NCI-H2196 treated with DMSO at 0.1 percent for 48 hours (cell line): ENCODE results near the gene SPTAN1.
A peak's percentile ranks its signal among the peaks of the same experiment; 100 is the strongest.
"Not testable (repeated sequence)": the region's sequence is repeated elsewhere in the genome, so short reads cannot be mapped to it uniquely, and the experiment has no call there.

Experiments used
- DNase-seq: peaks from one replicate; lab custom pipeline; 2025; ENCODE audit not compliant: unreplicated experiment; lab: John Stamatoyannopoulos, UW

SPTAN1 gene

DNA sequence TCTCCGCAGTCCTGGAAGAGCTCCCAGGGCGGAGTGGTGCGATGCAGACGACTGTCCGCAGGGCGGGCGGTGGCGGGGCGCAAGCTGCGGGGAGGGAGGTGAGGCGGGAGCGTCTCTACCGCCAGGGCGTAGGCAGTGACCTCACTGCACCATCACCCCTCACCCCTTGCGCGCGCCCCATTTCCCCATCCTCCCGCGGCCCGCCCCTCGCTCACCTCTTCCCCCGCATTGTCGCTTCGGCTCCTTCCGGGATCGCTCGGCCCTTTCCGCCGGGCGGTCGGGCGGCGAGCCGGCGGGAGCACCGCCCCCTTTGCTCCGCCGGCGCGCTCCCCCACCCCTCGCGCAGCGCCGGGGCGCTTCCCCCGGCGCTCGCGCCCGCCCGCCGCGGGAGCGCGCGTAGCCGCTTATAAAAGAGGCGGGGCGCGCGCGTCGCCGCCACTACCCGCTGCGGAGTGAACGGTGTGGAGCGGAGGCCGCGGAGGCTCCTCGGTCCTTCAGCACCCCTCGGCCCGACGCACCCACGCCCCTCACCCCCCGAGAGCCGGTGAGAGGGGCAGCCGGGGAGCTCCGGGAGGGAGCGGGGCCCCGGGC is at the start of gene SPTAN1:
SPTAN1 (plus strand) TSS at position 435 of the 591 bp plus-strand sequence. CDS start 14,154 bp downstream, outside the sequence.
- peak; percentile 79 for DNase-seq

DNA sequence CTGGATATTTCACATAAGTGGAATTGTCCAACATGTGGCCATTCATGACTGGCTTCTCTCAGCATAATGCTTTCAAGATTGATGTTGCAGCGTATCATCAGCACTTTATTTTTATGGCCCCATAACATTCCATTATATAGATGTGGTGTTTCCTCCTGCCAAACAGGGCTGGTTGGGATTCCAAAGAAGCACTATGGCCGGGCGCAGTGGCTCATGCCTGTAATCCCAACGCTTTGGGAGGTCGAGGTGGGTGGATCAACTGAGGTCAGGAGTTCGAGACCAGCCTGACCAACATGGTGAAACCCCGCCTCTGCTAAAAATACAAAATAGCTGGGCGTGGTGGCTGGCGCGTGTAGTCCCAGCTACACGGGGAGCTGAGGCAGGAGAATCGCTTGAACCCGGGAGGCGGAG is 49.0 kb upstream of the SPTAN1 start:
- not testable (repeated sequence) for DNase-seq

DNA sequence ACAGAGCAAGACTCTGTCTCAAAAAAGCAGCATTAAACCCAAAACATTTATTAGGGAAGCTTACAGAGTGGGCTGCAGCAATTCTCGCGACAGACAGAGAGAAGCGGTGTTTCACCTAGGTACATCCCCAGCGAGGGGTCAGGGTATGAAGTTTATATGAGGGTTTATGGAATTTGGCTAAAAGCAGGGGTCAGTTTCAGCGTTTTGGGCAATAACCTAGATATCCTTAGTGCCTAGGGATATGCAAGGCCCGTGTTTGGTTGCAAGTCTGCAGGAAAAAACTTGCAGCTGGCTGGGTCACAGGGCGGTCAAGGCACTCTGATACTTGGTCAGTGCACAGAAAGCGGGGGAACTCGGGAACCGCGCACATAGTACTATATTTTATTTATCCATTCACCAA is 48.5 kb upstream of the SPTAN1 start:
- DNase-seq = no peak

DNA sequence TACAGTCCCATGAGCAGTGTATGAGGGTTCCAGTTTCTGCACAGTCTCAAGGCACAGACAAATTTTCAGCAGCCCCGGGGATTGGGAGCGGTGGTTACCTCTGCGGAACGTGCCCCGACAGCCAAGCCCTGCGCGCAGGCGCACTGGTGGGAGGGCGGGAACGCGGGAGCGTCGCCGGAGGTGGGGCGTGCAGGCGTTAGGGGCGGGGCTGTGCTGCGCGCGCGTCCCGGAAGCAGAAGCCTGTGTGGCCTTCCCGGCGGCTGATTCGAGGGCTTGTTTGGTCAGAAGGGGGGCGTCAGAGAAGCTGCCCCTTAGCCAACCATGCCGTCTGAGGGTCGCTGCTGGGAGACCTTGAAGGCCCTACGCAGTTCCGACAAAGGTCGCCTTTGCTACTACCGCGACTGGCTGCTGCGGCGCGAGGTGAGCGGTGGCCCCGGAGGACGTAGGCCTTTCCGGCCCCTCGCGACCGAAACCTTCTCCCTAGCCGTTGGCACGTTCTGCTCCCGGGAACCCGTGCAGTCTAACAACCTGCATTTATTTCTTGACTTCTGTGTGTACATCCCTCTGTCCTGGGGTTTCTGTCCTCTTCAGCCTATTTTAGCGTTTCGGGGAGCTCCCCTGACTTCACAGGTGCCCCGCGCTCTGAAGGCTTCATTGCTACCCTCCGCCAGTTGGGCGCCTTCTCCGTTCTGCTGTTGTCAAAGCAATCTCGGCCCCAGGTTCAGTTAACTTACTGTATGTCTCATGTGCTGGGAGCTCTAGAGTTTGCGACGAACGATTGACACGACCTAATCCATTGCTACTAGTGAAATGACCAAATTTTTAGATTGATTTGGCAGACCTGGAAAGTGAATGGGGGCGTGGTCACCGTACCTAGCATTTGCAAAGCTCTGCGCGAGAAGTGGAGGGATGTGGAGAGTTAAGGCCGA is 47.6 kb upstream of the SPTAN1 start, which contains the start of gene GLE1:
GLE1 (plus strand) TSS at position 235 of the 929 bp plus-strand sequence; CDS start at position 322, 87 bp downstream.
- peak; percentile 93 for DNase-seq

DNA sequence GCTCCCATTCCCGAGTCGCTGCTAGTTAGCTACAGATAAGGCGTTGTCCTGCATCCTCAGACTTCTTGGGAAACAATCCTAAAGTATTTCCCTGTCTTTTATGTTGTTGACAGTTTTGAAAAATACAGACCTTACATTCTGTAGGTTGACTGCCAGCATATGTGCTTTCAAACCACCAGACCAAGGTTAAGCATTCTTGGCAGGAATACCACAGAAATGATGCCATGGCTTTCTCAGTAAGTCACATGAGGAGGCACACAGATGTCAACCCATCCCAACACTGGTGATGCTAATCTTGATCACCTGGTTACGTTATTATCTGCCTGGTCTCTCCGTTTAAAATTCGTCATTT is 47.0 kb upstream of the SPTAN1 start:
- DNase-seq = no peak

DNA sequence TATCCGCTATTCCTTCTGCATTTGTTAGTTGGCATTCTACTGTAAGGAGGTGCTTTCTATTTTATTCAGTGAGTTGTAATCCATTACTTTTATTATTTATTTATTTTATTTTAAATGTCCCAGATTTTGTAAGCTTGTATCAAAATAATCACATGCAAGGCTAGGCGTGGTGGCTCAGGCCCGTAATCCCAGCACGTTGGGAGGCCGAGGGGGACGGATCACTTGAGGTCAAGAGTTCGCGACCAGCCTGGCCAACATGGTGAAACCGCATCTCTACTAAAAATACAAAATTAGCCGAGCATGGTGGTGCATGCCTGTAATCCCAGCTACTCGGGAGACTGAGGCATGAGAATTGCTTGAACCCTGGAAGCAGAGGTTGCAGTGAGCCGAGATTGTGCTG is 46.5 kb upstream of the SPTAN1 start:
- not testable (repeated sequence) for DNase-seq

DNA sequence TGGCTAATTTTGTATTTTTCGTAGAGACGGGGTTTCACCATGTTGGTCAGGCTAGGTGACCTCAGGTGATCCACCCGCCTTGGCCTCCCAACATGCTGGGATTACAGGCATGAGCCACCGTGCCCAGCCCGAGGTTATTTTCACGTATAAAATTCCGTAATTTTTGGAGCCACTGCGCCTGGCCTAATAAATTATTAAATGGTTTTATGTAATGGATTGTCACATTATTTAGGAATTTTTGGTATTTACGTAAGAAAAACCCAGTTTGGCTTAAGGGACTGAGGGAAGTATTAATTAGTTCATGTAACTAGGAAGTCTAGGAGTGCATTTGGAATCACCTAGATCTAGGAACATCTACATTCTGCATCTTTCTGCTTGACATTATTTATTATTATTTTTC is 39.6 kb upstream of the SPTAN1 start:
- no peak for DNase-seq

DNA sequence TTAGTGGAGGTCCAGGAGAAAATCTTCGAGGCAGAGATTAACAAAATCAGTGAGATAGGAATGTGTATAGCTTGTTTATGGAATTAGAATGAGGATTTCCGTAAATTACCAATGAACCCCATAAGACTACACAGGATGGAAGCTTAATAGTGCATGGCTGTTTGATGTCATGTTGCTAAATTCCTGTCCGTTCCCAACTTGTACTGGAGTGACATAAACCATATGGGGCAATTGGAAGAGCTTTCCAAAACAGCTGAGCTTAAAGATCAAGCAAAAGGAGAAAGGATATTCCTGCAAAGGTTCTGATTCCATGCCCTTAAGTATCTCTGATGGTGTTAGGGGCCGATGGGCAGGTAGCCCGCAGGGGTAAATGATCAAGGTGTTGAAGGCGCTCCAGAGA is 30.4 kb upstream of the SPTAN1 start:
- DNase-seq = no peak

DNA sequence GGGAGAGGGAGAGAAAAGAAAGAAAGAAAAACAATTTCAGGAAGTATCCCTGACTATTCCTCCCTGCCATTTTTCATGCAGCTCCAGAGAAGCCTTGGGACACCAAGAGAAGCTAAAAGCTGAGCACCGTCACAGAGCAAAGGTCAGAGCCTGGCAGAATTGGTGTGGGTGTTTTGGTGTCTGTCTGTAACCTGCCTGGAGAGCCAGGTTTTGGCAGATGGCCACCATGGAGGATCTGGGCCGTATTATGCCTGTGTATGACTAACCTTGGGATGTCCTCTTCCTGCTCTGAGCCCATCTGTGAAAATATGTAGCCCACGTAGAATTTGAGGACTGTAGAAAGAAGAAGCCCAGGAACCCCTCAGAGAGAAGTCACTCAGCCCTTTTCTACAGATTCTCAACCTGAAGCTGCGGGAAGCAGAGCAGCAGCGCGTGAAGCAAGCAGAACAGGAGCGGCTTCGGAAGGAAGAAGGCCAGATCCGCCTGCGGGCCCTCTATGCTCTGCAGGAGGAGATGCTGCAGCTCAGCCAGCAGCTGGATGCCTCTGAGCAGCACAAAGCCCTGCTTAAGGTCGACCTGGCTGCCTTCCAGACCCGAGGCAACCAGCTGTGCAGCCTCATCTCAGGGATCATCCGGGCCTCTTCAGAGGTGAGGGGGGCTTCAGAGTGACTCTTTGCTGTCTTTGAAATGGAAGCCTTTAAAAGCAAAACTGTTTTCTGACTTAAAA is 29.0 kb upstream of the SPTAN1 start:
- peak; percentile 22 for DNase-seq

DNA sequence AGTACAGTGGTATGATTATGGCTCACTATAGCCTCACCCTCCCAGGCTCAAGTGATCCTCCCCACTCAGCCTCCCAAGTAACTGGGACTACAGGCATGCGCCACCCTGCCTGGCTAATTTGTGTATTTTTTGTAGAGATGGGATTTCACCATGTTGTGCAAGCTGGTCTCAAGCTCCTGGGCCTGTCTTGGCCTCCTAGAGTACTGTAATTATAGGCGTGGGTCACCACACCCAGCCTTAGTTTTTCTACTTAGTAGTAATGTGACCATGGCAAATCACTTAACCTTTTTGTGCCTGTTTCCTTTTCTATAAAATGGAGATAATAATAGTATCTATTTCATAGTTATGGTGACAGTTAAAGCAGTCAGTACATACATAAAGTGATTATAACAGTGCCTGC is 25.7 kb upstream of the SPTAN1 start:
- no peak for DNase-seq

DNA sequence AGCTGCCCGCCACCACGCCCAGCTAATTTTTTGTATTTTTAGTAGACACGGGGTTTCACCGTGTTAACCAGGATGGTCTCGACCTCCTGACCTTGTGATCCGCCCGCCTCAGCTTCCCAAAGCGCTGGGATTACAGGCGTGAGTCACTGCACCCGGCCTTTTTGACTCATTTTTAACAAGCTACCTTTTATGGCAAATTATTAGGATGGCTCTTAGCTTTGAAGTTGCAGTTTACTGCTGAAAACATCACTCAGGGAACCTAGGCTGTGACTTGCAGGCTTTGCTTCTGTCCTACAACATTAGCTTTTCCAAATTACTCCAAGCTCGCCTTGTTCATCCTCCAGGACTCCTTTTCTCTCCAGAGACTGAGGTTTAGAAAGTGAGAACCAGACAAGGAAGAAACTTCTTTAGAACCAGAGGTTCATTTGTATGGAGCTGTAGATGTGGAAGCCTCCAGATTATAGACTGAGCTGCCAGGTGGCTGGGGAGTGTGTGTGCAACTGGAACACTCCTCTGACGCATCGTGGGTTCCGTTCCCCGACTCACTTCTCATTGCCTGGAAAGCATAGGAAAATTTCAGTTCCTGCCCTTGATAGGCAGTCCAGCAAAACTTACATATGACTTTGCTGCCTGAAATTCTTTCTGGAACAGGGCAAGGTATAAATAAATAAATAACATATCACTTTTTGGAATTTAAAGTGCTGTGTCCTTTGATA is 23.8 kb upstream of the SPTAN1 start:
- DNase-seq = no peak

DNA sequence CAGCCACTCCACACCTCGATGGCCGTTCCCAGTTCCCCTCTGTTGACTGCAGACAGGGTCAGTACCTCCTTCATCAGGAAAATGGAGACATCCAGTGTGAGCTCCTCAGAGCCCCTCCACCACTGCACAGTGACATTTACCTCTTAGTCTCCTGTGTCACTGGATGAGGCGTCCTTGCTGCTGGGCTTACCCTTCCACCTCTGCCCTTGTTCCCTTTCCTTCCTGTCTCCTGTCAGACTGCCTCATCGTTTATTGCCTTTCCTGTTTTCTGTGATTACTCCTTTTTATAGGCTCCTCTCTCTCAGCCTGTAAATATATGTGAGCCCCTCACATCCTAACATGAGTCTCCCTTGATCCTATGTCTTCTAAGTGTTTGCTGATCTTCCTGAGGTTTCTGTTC is 23.2 kb upstream of the SPTAN1 start:
- DNase-seq = no peak

DNA sequence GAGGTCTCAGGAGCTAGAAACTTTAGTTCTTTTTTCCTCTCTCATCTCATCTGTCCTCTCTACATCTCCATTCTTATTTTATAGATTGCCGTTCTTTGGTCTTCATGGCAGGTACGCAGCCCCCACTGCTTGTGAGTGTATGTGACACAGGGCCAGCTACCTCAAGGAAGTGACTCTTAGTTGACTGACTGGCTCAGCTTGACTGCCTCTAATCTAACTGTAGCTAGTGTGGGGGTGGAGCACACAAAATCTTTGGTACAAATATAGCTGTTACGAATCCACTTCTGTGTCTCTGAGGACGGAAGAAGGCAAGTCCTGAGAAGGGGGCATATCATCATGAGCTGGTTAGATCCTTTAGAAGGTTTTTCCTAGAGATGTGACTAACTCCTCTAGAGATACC is 19.8 kb upstream of the SPTAN1 start:
- DNase-seq = no peak

DNA sequence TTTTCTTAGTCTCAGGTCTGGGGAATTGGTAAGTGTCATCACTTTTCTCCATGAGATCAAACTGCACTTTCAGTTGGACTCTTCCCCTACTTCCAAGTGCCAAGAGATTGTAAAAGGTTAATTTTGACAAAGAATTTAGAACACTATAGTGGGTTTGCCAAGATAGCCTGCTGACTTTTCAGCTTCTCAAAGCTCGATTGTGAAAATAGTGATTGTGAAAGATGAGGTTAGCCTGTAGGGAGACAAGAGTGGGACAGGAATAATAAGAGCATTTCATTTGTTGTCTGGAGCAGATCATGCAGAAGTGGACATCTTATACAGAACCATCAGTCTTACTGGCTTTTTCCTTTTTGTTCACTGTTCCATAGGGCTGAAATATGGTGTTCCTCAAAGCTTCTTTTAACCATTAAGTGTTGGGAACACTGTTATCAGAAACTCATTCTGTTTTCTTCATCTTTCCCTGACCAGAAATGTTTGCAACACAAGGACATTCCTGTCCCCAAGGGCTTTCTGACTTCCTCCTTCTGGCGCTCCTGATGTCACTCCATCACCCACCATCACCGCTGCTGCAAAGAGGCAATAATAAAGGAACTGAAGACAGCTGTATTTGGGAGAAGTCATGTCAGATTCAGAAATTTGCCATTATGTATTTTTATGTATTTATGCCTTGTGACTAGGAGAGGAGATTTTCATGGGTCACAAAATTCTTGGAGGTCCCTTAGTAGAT is 11.6 kb upstream of the SPTAN1 start:
- DNase-seq = no peak

DNA sequence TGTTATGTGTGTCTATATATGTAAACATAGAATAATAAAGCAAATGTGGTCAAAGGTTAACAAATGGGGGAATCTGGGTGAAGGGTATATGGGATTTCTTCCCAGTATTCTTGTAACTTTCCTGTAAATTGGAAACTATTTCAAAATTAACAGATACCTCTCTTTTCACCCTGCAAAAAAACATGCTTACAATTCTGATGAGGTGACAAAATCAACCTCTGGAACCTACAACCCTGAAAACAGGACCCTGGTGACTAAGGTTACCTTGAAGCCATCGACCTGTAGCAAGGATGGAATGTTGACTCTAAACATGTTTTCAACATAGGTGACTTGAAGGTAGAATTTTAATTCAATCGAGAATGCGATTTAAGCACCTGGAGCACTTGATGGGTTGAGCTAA is 5.9 kb upstream of the SPTAN1 start:
- DNase-seq = no peak

DNA sequence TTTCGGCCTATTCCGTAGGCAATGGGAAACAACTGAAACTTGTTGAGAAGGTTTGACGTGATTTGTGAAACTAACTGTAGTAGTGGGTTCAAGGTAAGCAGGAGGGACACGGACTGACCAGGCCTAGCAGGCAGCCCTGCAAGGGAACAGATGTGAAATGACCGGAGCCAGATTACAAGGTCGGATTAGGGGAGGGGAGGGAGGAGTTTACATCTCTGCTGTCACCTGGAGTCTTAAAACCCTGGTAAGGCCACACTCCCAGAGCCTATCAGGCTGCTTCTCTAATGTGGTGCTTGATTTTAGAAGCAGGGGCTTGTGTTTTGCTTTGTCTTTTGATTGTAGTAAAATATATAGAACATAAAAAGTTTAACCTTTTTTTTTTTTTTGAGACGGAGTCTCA is 3.5 kb upstream of the SPTAN1 start:
- no peak for DNase-seq

DNA sequence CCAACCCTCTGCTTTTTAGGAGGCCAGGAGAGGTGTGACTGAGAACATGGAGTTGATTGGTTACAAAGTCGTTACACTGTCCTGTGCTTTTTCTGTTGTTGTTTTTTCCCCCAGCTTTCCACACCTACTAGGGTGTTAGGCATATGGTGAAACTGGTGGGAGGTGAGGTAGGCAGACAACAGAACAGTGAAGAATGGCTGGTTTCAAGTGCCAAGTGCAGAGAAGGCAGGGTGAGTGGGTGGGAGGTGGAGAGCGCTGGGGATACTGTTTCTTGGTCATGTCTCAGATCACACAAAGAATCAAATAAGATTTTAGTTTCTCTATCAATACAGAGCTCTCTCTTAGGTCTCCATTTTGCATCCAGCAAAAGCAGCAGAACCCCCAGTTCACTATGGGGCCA is 2.2 kb upstream of the SPTAN1 start:
- no peak for DNase-seq

DNA sequence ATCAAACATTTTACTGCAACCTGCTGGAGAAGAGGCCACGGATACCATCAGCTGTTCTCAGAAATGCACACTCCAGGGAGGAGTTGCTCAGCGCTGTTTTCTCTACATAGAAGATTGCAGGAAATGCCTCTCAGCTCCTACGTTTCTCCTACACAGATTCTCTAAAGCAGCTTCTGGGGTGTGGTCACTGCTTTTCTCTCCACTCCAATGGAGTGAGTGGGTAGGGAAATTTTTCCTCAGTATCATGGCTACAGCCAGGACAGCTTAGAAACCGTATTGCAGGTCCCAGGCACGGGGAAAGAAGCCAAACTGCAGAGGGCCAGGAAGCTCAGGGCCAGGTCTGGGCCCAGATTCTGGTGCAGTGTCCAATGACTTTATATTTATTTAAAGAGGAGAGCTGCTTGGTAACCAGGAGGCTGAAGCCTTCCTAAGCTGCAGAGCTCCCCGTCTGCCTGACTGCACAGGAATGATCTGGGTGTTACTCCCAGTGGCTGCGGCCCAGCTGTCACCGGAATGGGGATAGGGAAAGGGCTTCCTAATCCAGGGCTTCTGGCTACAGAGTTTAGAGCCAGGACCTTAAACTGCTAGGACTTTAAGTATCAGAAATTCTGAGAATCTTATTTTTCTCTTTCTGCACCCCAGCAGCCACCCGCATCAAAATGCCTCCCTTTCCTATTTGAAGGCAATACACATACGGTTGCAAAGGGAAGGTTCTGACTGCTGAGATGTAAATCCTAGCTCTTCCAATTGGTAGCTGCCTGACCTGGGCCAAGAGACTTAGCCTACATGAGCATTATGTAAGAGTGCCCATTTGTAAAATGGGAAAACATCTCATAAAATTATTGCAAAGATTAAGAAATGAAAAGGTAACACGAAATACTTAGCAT is 1.4 kb upstream of the SPTAN1 start:
- DNase-seq = no peak

DNA sequence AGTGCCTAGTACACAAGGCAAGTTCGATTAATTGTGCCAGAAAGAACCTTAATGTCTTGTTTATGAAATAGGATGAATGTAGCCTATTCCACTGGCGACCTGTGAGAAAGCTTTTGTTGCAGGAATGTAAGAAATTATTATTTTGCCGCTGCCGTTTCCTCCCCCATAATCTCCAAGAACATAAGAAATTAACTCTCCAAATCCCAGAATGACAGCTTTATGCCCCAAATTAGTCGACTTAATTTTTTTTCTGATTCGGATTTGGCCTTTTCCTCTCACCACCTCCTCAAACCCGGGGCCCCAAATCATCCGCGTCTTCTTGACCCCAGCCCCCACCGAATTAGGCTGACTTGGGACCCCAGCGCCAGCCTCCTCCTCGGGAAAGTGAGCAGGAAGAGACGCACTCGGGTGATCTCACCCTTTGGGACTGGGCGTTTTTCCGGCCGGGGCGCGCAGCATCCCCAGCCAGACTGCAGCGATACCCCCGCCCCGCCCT is 682 bp upstream of the SPTAN1 start:
- no peak for DNase-seq
